ENCODE data around the gene MS4A4A.

Gene MS4A4A

GRCh38 chr11:60316317-60316716 is 35.9 kb downstream of the MS4A4A start:
- H3K9me3 ChIP-seq (ENCODE audit: control insufficient read depth, insufficient read depth, low read length): no peaks in the 10 kb centered on the region
- no peaks in the 10 kb centered on the region for H3K36me3 ChIP-seq (ENCODE audit: insufficient read depth, low read length)
- no peak overlapping the region for H3K9ac ChIP-seq (ENCODE audit: low read depth, low read length)
- no peaks in the 10 kb centered on the region for H3K4me1 ChIP-seq (ENCODE audit: insufficient read depth, low read length)

DNA sequence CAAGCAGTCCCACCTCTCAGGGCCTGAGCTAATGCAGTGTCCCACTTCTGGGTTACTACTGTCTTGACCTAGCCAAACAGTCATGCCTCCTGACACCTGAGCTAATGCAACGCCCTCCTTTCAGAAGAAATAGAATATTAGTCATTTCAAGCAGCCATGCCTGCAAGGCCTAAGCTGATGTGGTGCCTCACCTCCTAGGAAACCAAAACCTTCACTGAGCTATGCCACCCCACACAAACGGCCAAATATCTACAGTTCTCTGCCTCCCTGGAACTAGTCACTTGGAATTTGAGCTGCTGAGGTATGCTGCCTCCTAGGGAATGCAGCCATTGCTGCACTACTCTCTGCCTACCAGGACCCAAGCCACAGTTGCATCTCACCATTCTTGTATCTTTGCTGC is 38.3 kb downstream of the MS4A4A start:
- Histone ChIP-seq H3K4me1 (ENCODE audit: insufficient read depth, low read length) (no peaks in the 10 kb centered on the region), H3K9me3 (ENCODE audit: control insufficient read depth, insufficient read depth, low read length) (no peaks in the 10 kb centered on the region), H3K9ac (ENCODE audit: low read depth, low read length) (no peak overlapping the region), H3K36me3 (ENCODE audit: insufficient read depth, low read length) (no peaks in the 10 kb centered on the region)

GRCh38 chr11:60321051-60321450 is 40.6 kb downstream of the MS4A4A start:
- H3K9ac ChIP-seq (ENCODE audit: low read depth, low read length): no peak overlapping the region
- no peaks in the 10 kb centered on the region for H3K36me3 ChIP-seq (ENCODE audit: insufficient read depth, low read length)
- no peaks in the 10 kb centered on the region for H3K9me3 ChIP-seq (ENCODE audit: control insufficient read depth, insufficient read depth, low read length)
- H3K4me1 ChIP-seq (ENCODE audit: insufficient read depth, low read length): no peaks in the 10 kb centered on the region

- no peak within 1 kb of the TSS for H3K9ac ChIP-seq (ENCODE audit: low read depth, low read length)
Observed at GRCh38 chr11:60326955-60327354, 46.5 kb downstream of the MS4A4A start, which contains the start of gene MS4A6E. MS4A6E (plus strand) TSS chr11:60327255; CDS start chr11:60334896, 7,641 bp downstream.

GRCh38 chr11:60328460-60328859 is 48.0 kb downstream of the MS4A4A start:
- Histone ChIP-seq H3K36me3 (ENCODE audit: insufficient read depth, low read length) (no peaks in the 10 kb centered on the region), H3K9ac (ENCODE audit: low read depth, low read length) (no peak overlapping the region), H3K9me3 (ENCODE audit: control insufficient read depth, insufficient read depth, low read length) (no peaks in the 10 kb centered on the region), H3K4me1 (ENCODE audit: insufficient read depth, low read length) (no peaks in the 10 kb centered on the region)

More at GRCh38 chr11:60326955-60327354, 46.5 kb downstream of the MS4A4A start, which contains the start of gene MS4A6E:
- Histone ChIP-seq H3K4me1 (ENCODE audit: insufficient read depth, low read length) (no peaks in the 10 kb centered on the region), H3K9me3 (ENCODE audit: control insufficient read depth, insufficient read depth, low read length) (no peaks in the 10 kb centered on the region), H3K36me3 (ENCODE audit: insufficient read depth, low read length) (no peaks in the 10 kb centered on the region)

DNA sequence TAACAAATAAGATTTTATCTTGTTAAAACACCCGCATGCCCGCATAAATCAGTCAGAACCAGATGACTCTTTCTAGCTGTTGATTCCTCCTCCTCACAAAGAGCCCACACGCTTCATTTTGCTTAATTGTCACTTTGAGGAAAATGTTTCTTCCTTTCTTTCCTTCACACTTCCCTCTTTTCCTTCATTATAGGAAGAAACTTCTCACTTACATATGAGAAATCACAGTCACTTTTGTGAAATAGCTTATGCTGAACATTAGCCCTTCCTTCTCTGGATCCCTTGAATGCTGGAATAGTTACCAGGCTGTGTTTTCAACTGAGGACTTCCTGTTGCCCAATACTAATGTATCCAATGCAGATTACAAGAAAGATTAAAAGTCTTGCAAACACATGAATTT is 52.4 kb downstream of the MS4A4A start:
- H3K9ac ChIP-seq (ENCODE audit: low read depth, low read length): no peak overlapping the region
- no peaks in the 10 kb centered on the region for H3K36me3 ChIP-seq (ENCODE audit: insufficient read depth, low read length)
- no peaks in the 10 kb centered on the region for H3K9me3 ChIP-seq (ENCODE audit: control insufficient read depth, insufficient read depth, low read length)
- H3K4me1 ChIP-seq (ENCODE audit: insufficient read depth, low read length): no peaks in the 10 kb centered on the region

DNA sequence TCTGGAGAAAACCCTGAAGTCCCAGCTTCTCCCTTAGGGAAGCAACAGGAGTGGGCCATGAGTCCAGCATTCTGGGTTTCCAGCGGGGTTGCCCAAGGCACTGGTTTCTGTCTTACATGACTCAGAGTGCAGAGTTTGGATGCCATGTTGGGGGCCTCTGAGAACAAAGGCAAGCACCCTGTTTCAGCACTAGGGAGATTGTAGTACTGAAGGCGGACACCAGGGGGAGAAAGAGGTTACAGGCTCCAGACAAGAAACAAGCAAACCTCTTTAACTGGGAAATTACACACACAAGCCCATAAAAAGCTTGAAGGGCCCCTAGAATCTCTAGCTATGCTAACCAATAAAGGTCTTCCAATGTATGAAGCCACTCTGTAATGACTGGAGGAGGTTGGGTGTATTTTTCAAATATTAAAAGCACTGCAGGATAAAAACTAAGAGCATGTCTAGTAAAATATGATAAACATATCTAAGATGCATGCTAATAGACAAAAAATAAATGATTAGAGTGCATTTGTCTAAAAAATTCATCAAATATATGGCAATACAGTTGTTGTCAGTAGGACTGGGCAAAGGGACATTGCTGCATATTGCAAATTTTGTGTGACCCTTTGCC is 53.6 kb downstream of the MS4A4A start:
- no peaks in the 10 kb centered on the region for H3K36me3 ChIP-seq (ENCODE audit: insufficient read depth, low read length)
- no peak overlapping the region for H3K9ac ChIP-seq (ENCODE audit: low read depth, low read length)
- no peaks in the 10 kb centered on the region for H3K9me3 ChIP-seq (ENCODE audit: control insufficient read depth, insufficient read depth, low read length)
- no peaks in the 10 kb centered on the region for H3K4me1 ChIP-seq (ENCODE audit: insufficient read depth, low read length)

GRCh38 chr11:60336767-60337391 is 56.4 kb downstream of the MS4A4A start:
- no peaks in the 10 kb centered on the region for H3K36me3 ChIP-seq (ENCODE audit: insufficient read depth, low read length)
- no peaks in the 10 kb centered on the region for H3K9me3 ChIP-seq (ENCODE audit: control insufficient read depth, insufficient read depth, low read length)
- no peak overlapping the region for H3K9ac ChIP-seq (ENCODE audit: low read depth, low read length)
- H3K4me1 ChIP-seq (ENCODE audit: insufficient read depth, low read length): no peaks in the 10 kb centered on the region

GRCh38 chr11:60338053-60338452 is 57.6 kb downstream of the MS4A4A start:
- H3K9me3 ChIP-seq (ENCODE audit: control insufficient read depth, insufficient read depth, low read length): no peaks in the 10 kb centered on the region
- H3K4me1 ChIP-seq (ENCODE audit: insufficient read depth, low read length): no peaks in the 10 kb centered on the region
- no peaks in the 10 kb centered on the region for H3K36me3 ChIP-seq (ENCODE audit: insufficient read depth, low read length)
- no peak overlapping the region for H3K9ac ChIP-seq (ENCODE audit: low read depth, low read length)

DNA sequence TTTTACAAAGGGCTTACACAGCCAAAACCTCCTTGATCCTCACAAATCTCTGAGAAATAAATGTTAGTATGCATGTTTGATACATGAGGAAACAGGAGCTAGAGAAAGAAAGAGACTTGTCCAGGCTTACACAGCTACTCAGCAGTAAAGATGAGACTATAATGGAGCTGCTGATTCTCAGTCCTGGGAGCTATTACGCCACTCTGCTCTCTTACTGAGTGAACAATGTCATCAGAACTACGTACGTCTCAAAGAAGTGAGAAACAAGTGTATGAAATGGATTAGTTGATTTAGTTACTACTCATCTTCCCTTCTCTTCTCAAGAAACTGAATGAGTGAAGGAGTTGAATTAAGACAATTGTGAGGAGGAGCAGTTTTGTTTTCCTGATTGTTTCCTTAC is 58.9 kb downstream of the MS4A4A start:
- H3K9ac ChIP-seq (ENCODE audit: low read depth, low read length): no peak overlapping the region
- H3K4me1 ChIP-seq (ENCODE audit: insufficient read depth, low read length): no peaks in the 10 kb centered on the region
- H3K36me3 ChIP-seq (ENCODE audit: insufficient read depth, low read length): no peaks in the 10 kb centered on the region
- H3K9me3 ChIP-seq (ENCODE audit: control insufficient read depth, insufficient read depth, low read length): no peaks in the 10 kb centered on the region

GRCh38 chr11:60343094-60343704 is 62.7 kb downstream of the MS4A4A start:
- no peaks in the 10 kb centered on the region for H3K4me1 ChIP-seq (ENCODE audit: insufficient read depth, low read length)
- no peaks in the 10 kb centered on the region for H3K36me3 ChIP-seq (ENCODE audit: insufficient read depth, low read length)
- no peak overlapping the region for H3K9ac ChIP-seq (ENCODE audit: low read depth, low read length)
- H3K9me3 ChIP-seq (ENCODE audit: control insufficient read depth, insufficient read depth, low read length): no peaks in the 10 kb centered on the region

- H3K36me3 ChIP-seq (ENCODE audit: insufficient read depth, low read length): no peaks in the 10 kb centered on the region
- H3K9ac ChIP-seq (ENCODE audit: low read depth, low read length): no peak overlapping the region
- no peaks in the 10 kb centered on the region for H3K9me3 ChIP-seq (ENCODE audit: control insufficient read depth, insufficient read depth, low read length)
- no peaks in the 10 kb centered on the region for H3K4me1 ChIP-seq (ENCODE audit: insufficient read depth, low read length)
Observed at GRCh38 chr11:60344146-60344545, 63.7 kb downstream of the MS4A4A start.

- H3K4me1 ChIP-seq (ENCODE audit: insufficient read depth, low read length): no peaks in the 10 kb centered on the region
- H3K9ac ChIP-seq (ENCODE audit: low read depth, low read length): no peak overlapping the region
- H3K9me3 ChIP-seq (ENCODE audit: control insufficient read depth, insufficient read depth, low read length): no peaks in the 10 kb centered on the region
- no peaks in the 10 kb centered on the region for H3K36me3 ChIP-seq (ENCODE audit: insufficient read depth, low read length)
Observed at GRCh38 chr11:60345489-60345888, 65.0 kb downstream of the MS4A4A start.

DNA sequence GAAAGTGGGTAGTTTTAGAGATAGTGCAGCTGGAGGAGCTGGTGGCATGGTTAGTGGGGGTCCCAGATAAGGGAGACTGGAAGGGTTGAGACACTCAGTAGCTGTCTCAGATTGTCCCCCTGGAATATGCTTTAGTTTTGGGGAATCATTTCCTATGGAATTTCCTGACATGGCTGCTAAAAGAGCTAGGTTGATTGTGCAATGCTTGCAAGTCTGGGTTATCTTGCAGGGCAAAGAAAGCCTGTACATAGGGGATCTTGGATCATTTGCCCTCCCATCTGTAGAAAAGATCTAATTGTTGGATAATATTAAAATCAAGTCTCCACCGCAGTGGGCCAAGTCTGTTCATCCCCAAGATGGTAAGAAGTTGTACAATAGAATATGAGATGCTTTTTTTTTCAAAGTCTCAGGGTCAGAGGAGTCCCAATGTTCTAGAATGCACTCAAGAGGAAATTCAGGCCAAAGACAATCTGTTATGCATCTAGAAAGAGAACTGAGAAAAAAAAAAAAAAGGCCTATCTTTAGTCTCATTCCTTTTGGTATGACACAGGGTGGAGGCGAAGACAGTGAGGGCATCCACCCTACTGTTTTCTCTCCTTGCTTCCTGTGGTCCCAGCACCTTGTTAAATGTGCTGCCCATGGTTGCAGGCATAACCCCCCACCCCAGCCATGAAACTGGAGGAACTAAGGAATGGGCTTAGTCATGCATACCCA is 66.8 kb downstream of the MS4A4A start:
- H3K36me3 ChIP-seq (ENCODE audit: insufficient read depth, low read length): no peaks in the 10 kb centered on the region
- H3K4me1 ChIP-seq (ENCODE audit: insufficient read depth, low read length): no peaks in the 10 kb centered on the region
- no peak overlapping the region for H3K9ac ChIP-seq (ENCODE audit: low read depth, low read length)
- H3K9me3 ChIP-seq (ENCODE audit: control insufficient read depth, insufficient read depth, low read length): no peaks in the 10 kb centered on the region
